Activated B cell treated with CpG ODN at 0.5 μM for 24 hours (primary cell): Measurements from ENCODE around the gene IL20. TPM values are rescaled to one million over a fixed set of nuclear protein-coding genes. Genes with fewer than 3 reads are reported as not detected.

Experiments used
- ATAC-seq: fragments of 200-7000 bp; cut with Tn5 transposase; one replicate; pipeline ENCODE4 v1.10.0; 2021; ENCODE audit warnings: low read depth, mild to moderate bottlenecking, moderate library complexity
- CTCF ChIA-PET: fragments of 350-600 bp; sonication (Branson Sonifier 250); formaldehyde crosslinking; loops from one replicate; lab custom pipeline; 2021; ENCODE audit warnings: antibody characterized with exemption; lab: Charles Lee
- POLR2A ChIA-PET: fragments of 350-600 bp; sonication (Branson Sonifier 250); formaldehyde crosslinking; loops from one replicate; lab custom pipeline; 2021; ENCODE audit warnings: antibody characterized with exemption; lab: Charles Lee
- DNase-seq: peaks from one replicate; pipeline ENCODE4 v3.0.0; 2022
- H3K27ac Mint-ChIP-seq: one replicate; pipeline ENCODE4 v1.8.0; 2020; ENCODE audit warnings: mixed read lengths
- H3K27me3 Mint-ChIP-seq: one replicate; pipeline ENCODE4 v1.8.0; 2021; ENCODE audit warnings: mixed read lengths
- H3K36me3 Mint-ChIP-seq: one replicate; pipeline ENCODE4 v1.8.0; 2021; ENCODE audit warnings: low read depth, mixed read lengths
- H3K4me1 Mint-ChIP-seq: one replicate; pipeline ENCODE4 v1.8.0; 2021; ENCODE audit warnings: mixed read lengths
- H3K4me3 Mint-ChIP-seq: one replicate; pipeline ENCODE4 v1.8.0; 2020; ENCODE audit warnings: mild to moderate bottlenecking, mixed read lengths
- H3K9me3 Mint-ChIP-seq: one replicate; pipeline ENCODE4 v1.8.0; 2020; ENCODE audit warnings: mixed read lengths
- CTCF ChIP-seq: fragments of 200-600 bp; IDR thresholded peaks from one replicate; pipeline ENCODE4 v1.8.0; 2022; ENCODE audit warnings: antibody characterized with exemption, mild to moderate bottlenecking
- intact Hi-C: fragments of 100-400 bp; cut with micrococcal nuclease; formaldehyde crosslinking; loops from one replicate; pipeline ENCODE4 v1.15.1; 2024
- total RNA-seq: library from RNA; stranded (reverse); gene quantifications from 2 replicates; pipeline ENCODE4 v1.2.3, GENCODE V29; 2022

IL20 gene
- total RNA-seq, 1 donor from 2014 or later = not detected

- Mint-ChIP-seq H3K27ac (peak overlapping the region; percentile 89), H3K9me3 (no peaks in the 10 kb centered on the region), H3K4me3 (peak overlapping the region; percentile 36), H3K27me3 (no peaks in the 10 kb centered on the region), H3K4me1 (peaks cover 77% of the 10 kb centered on the region), H3K36me3 (peaks cover 75% of the 10 kb centered on the region)
- CTCF ChIA-PET = interaction anchor here (0.8 to 3.9 kb wide), 14 partner anchors 11 to 272 kb away, joined by 3 to 41 read pairs (median 4); partner anchors contain the start of genes FCMR and IL20
- ATAC-seq = peak; percentile 93
- intact Hi-C loops = loop anchor here (5.0 kb wide), 1 partner anchor 113 kb away; no protein-coding TSS in a partner anchor
- TF ChIP-seq CTCF = no peak
- DNase-seq = no peak
- POLR2A ChIA-PET = interaction anchor here (0.6 to 5.8 kb wide), 12 partner anchors 10 to 241 kb away, joined by 3 to 51 read pairs (median 6); partner anchors contain the start of gene FCMR
These were observed 40.1 kb downstream of the IL20 start for GRCh38 chr1:206905295-206906164.

- no peak for ATAC-seq
- peaks cover 80% of the 10 kb centered on the region for H3K4me1 Mint-ChIP-seq
- ChIA-PET POLR2A (interaction anchor here (1.0 to 5.8 kb wide), 6 partner anchors 8 to 436 kb away, joined by 3 to 51 read pairs (median 4); partner anchors contain the start of gene FCMR), CTCF (interaction anchor here (0.7 to 3.9 kb wide), 6 partner anchors 12 to 173 kb away, joined by 3 to 41 read pairs (median 6); no protein-coding TSS in a partner anchor)
- no peak for DNase-seq
- H3K4me3 Mint-ChIP-seq = no peak overlapping the region
- H3K9me3 Mint-ChIP-seq = no peaks in the 10 kb centered on the region
- peak overlapping the region; percentile 70 for H3K27ac Mint-ChIP-seq
- no peaks in the 10 kb centered on the region for H3K27me3 Mint-ChIP-seq
- no peak for TF ChIP-seq CTCF
- intact Hi-C loops = loop anchor here (5.0 kb wide), 1 partner anchor 115 kb away; no protein-coding TSS in a partner anchor
- H3K36me3 Mint-ChIP-seq = peaks cover 87% of the 10 kb centered on the region
These were observed 42.0 kb downstream of the IL20 start for GRCh38 chr1:206907304-206907991.

- CTCF ChIA-PET = interaction anchor here (0.7 to 2.4 kb wide), 11 partner anchors 11 to 275 kb away, joined by 3 to 31 read pairs (median 10); partner anchors contain the start of genes DYRK3 and FCMR
- Mint-ChIP-seq H3K4me1 (peaks cover 86% of the 10 kb centered on the region), H3K27me3 (no peaks in the 10 kb centered on the region), H3K36me3 (peaks cover 87% of the 10 kb centered on the region), H3K27ac (peak overlapping the region; percentile 70), H3K9me3 (no peaks in the 10 kb centered on the region), H3K4me3 (no peak overlapping the region)
- intact Hi-C loops = loop anchor here (5.0 kb wide), 1 partner anchor 116 kb away; no protein-coding TSS in a partner anchor
- DNase-seq (no peak), ATAC-seq (no peak)
- POLR2A ChIA-PET = interaction anchor here (1.5 to 5.8 kb wide), 5 partner anchors 8 to 436 kb away, joined by 3 to 51 read pairs (median 16); partner anchors contain the start of gene FCMR
- no peak for TF ChIP-seq CTCF
These were observed 42.6 kb downstream of the IL20 start for GRCh38 chr1:206908038-206908437.

GRCh38 chr1:206909161-206909882, 43.9 kb downstream of the IL20 start:
- peak overlapping the region; percentile 88 for H3K27ac Mint-ChIP-seq
- DNase-seq (no peak), ATAC-seq (peak; percentile 13)
- no peaks in the 10 kb centered on the region for H3K9me3 Mint-ChIP-seq
- intact Hi-C loops = loop anchor here (5.0 kb wide), 1 partner anchor 117 kb away; no protein-coding TSS in a partner anchor
- CTCF ChIA-PET = interaction anchor here (0.7 to 2.4 kb wide), 23 partner anchors 10 to 302 kb away, joined by 3 to 31 read pairs (median 4); partner anchors contain the start of genes DYRK3, FCMR and IL20
- no peak for TF ChIP-seq CTCF
- POLR2A ChIA-PET = interaction anchor here (0.7 to 5.8 kb wide), 13 partner anchors 9 to 251 kb away, joined by 3 to 51 read pairs (median 5); partner anchors contain the start of gene FCMR
- peaks cover 92% of the 10 kb centered on the region for H3K4me1 Mint-ChIP-seq
- H3K36me3 Mint-ChIP-seq = peaks cover 87% of the 10 kb centered on the region
- no peaks in the 10 kb centered on the region for H3K27me3 Mint-ChIP-seq
- peak overlapping the region; percentile 62 for H3K4me3 Mint-ChIP-seq
